ENCODE measurements around the gene EIPR1.

Gene EIPR1

DNA sequence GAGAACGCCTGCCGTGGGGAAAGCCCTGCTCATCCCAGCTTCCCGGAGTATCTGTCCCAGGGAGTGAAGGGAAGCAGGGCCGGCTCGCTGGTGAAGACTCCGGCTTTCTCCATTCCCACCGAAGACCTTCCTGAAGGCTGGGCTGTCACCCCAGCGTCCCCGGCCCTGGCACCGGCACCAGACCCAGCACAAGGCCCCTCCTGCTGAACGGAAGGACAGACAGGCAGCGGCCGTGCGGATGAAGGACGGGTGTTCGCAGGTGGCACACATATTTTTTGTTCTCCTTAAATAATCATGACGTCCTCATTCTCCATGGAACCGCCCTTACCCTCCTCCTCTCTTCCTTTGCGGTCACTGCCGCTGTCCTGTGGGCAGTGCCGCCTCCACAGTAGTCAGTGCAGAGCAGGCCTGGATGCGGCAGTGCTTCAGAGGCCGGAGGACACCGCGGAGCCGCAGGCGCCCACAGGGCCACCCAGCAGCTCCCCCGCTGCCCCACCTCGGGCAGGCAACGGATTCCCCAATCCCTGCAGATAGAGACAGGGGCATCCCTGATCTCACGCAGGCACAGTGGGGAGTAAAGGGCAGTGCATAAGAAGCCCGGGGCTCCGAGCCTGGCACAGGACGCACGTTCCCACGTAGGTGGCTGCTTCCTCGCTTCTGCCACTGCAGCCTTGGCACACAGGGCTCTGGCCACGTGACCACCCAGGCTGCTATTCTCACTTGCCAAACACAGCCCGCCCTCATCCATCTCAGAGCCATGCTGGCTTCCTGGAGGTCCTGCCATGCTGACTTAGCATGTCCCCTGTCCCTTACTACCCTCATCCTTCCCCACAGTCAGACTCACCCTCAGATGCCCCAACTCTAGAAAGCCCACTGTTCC is 229.7 kb downstream of the EIPR1 start:
- DNase-seq (ENCODE audit: low read depth) = no peak

DNA sequence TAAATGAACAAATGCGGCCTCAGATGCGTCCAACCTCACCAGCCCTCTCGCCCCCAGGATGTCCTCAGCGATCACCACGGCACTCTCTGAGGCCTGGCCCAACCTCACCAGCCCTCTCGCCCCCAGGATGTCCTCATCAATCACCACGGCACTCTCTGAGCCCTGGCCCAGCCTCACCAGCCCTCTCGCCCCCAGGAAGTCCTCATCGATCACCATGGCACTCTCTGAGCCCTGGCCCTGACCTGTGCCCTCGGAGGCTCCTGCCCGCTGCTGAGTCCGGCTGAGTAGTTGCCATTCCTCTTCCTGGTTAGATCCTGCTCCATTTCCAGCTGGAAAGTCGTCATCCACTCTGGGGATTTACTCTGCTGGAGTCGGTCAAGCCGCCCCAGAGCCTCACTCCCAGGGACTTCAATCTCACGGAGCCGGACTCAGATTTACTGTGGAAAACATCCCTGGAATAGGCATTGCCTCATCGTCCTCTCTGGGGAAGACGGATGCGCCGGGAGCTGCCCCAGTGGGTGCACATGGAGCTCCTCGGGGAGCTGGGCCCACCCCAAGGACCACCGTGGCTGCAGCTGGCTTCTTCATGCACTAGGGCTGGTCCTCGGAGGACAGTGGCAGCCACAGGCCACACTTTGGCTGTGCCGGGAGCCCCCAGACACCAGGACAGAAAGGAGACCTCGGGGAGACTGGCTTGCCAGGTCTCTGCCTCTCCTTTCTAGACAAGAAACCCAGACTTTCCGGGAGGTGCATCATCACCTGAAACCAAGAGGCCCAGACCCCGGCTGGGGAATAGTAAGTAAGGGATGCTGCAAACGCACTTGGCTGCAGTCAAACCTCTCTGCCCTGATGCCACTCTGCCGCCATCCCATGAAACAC is 230.6 kb downstream of the EIPR1 start:
- no peak for DNase-seq (ENCODE audit: low read depth)

DNA sequence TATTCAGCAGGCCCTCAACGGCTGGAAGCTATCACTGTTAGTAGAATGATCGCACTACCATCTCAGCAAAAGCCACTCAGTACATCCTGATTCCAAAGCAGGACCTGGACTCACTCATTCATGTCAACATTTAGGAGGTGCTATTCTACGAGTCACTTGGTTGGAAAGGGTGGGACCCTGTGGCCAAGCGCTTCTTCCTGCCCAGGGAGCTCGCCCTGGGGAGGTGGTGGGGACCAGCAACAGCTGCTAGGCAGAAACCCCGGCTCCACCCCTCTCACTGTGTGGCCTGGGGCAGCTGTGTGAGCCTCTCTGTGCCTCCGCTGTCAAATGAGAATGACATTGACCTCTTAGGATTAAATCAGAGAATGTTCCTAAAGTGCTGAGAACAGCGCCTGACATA is 231.4 kb downstream of the EIPR1 start:
- DNase-seq (ENCODE audit: low read depth) = no peak

DNA sequence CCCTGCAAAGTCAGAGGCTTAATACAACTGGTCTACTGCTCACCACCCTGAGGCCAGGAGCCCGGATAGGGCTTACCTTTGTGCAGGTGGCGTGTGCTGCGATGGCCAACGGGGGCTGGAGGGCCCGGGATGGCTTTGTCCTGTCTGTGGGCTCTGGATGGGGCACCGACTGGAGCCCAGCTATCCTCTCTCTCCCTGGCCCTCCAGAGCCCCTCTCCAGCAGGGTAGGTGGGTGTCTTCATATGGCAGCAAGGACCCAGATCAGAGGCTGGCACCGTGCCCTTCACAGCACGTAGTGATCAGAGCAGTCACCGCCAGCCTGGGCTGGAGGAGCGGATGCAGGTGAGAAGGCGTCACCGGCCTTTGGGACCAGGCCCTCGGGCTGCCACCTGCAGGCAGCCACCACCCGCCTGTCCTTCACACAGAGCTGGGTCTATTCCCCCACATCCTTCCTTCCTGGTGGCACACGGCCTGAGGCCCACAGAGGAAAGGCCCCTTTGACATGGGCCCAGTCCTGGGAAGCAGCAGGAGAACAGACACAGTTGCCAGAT is 232.1 kb downstream of the EIPR1 start:
- no peak for DNase-seq (ENCODE audit: low read depth)

DNA sequence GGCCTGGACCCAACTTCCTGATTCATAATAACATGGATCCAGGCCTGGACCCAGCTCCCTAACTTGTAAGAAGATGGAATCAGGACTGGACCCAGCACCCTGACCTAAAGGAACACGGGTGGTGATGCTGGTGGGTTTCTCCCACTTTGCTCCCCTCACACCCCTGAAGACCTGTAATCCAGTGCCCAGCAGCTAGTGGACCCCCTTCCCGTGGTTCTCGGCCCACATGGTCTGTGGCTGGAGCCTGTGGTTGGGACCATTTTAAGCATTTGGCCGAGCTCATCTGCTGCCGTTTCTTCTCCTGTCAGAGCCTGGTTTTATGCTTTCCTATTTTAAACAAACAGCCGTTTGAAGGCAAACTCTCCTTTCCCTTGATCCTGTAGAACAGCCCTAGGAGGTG is 232.8 kb downstream of the EIPR1 start:
- no peak for DNase-seq (ENCODE audit: low read depth)

DNA sequence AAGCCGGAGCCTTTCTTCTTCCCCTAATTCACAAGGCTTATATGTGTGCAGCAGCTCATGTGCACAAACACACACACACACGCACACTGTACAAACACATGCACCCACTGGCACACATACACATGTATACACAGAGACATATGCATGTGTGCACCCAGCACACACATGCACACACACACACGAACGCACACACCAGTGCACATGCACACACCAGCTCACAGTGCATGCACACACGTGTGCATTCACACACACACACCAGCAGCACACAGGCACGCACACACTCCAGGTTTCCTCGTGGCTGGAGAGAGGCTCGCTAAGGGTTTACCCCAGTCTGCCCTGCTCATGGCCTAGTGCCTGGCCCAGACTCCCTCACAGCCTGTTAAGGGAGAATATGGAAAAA is 234.0 kb downstream of the EIPR1 start:
- no peak for DNase-seq (ENCODE audit: low read depth)

DNA sequence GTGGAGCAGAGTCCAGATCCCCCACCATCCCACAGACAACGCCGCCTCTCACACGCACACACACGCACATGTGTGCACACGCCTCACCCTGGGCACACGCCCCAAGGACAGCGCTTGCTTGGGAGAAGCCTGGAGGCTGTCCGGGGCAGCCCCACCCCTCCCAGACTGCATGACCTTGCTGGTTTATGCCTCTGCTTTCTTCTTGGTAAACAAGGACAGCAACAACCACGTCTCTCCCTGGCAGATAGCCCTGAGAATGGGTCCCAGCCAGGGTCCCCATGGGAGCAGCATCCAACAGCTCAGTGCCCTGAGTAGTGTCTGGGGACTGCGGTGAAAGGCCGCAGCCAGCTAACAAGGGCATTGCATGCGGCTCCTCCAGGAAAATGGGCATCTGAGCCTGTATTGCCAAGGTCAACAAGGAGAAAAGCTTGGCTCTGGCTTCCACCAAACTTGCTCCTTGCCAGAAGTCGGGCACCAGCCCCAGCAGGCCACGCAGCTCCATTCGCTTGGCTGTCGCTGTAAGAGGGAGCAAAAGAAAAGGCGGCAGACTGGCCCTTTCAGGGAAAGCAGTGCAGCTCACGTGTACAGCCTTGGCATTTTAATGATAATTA is 234.6 kb downstream of the EIPR1 start:
- no peak for DNase-seq (ENCODE audit: low read depth)

DNA sequence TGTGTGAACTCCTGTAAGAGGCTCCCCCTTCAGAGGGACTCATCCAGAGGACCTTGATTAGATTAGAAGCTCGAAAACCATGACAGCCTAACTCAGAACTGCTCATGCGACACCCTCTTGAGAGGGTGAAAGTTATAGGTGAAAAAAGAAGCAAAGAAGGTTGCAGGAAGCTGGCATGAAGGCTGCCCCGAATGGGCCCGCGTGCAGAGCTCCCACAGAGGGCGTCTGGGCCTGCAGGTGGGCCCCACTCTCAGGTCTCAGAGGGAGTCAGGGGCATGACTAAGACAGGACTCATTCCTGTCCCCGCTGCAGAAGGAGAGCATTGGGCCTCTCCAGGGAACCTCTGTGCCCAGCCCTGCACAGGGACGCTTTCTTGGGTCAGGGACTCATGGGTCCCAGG is 235.4 kb downstream of the EIPR1 start:
- no peak for DNase-seq (ENCODE audit: low read depth)

DNA sequence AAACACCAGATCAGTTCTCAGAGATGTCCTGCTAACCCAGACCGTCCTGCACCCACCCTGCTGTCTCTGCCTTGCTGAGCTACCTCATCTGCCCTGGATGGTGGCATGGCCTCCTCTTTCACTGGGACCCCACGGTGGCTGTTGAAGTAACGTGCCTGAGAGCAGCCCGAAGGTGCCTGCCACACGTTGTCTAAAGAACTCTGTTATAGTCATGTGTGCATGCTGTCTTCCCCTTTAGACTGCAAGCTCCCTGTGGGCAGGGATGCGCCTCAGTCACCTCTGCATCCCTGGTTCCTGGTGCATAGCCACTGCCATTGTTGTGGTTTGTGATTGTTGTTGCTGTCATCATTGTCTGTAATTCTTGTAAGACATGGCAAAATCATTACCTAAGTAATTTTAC is 235.9 kb downstream of the EIPR1 start:
- no peak for DNase-seq (ENCODE audit: low read depth)

DNA sequence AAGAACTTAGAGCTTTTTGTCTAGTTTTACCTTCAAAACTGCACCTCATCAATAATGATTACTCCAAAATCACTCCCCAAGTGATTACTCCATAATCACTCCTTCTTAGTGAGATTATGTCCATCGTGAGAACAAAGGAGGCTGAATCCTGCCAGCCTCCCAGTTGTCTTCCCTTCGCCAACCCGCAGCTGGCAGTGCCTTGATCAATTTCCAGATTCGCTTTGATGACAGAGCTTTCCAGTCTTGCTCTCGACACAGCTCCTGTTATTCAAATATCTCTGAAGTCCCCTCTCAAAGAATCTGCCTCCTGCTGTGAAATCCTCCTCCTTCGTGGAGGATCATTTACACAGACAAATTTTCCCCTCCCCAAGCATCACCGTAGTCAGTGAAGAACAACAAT is 237.7 kb downstream of the EIPR1 start:
- no peak for DNase-seq (ENCODE audit: low read depth)
